H9 (cell line): ENCODE results near the gene MR1. TPM values are rescaled to one million over a fixed set of nuclear protein-coding genes. Genes with fewer than 3 reads are reported as not detected.

Experiments
- DNase-seq: peaks from one replicate; pipeline ENCODE4 v3.0.0-alpha.2; 2017
- H2AFZ ChIP-seq: one replicate; pipeline ENCODE4 v1.6.1; 2013; ENCODE audit warnings: mild to moderate bottlenecking, low read length, control low read depth, moderate library complexity
- H2AK5ac ChIP-seq: 2 replicates; pipeline ENCODE4 v1.6.1; 2013; ENCODE audit warnings: low read length, control low read depth, mixed read lengths; ENCODE audit not compliant: insufficient read length
- H2BK120ac ChIP-seq: one replicate; pipeline ENCODE4 v1.6.1; 2013; ENCODE audit warnings: low read depth, mild to moderate bottlenecking, low read length, control low read depth, inconsistent platforms; ENCODE audit not compliant: poor library complexity, severe bottlenecking
- H2BK12ac ChIP-seq: 2 replicates; pipeline ENCODE4 v1.6.1; 2013; ENCODE audit warnings: low read length, control low read depth, mixed read lengths, low read depth; ENCODE audit not compliant: insufficient read length
- H2BK15ac ChIP-seq: 2 replicates; pipeline ENCODE4 v1.6.1; 2013; ENCODE audit warnings: low read depth, low read length, control low read depth
- H2BK20ac ChIP-seq: one replicate; pipeline ENCODE4 v1.6.1; 2013; ENCODE audit warnings: low read depth, mild to moderate bottlenecking, low read length, control low read depth, inconsistent platforms; ENCODE audit not compliant: poor library complexity, severe bottlenecking
- H2BK5ac ChIP-seq: 2 replicates; pipeline ENCODE4 v1.6.1; 2013; ENCODE audit warnings: low read length, control low read depth, mixed read lengths; ENCODE audit not compliant: insufficient read length
- H3K14ac ChIP-seq: 2 replicates; pipeline ENCODE4 v1.6.1; 2013; ENCODE audit warnings: low read length, control low read depth; ENCODE audit not compliant: insufficient read depth
- H3K18ac ChIP-seq: 2 replicates; pipeline ENCODE4 v1.6.1; 2013; ENCODE audit warnings: low read depth, mild to moderate bottlenecking, mixed read lengths, low read length, control low read depth; ENCODE audit not compliant: insufficient read length
- H3K23ac ChIP-seq: 2 replicates; pipeline ENCODE4 v1.6.1; 2013; ENCODE audit warnings: low read length, control low read depth, mixed read lengths, low read depth; ENCODE audit not compliant: insufficient read length
- H3K23me2 ChIP-seq: 2 replicates; pipeline ENCODE4 v1.6.1; 2013; ENCODE audit warnings: low read depth, mild to moderate bottlenecking, mixed read lengths, low read length, control low read depth; ENCODE audit not compliant: insufficient read length, poor library complexity, severe bottlenecking
- H3K27ac ChIP-seq: 2 replicates; pipeline ENCODE4 v1.5.1; 2013; ENCODE audit warnings: low read length, control low read depth, mixed read lengths, low read depth; ENCODE audit not compliant: insufficient read length
- H3K27me3 ChIP-seq: 2 replicates; pipeline ENCODE4 v1.6.1; 2013; ENCODE audit warnings: low read length, control low read depth, inconsistent platforms; ENCODE audit not compliant: insufficient read depth
- H3K4ac ChIP-seq: 2 replicates; pipeline ENCODE4 v1.6.1; 2013; ENCODE audit warnings: low read depth, mild to moderate bottlenecking, control low read depth, inconsistent platforms, low read length, moderate library complexity
- H3K4me1 ChIP-seq: 2 replicates; pipeline ENCODE4 v1.6.1; 2013; ENCODE audit warnings: low read length, control low read depth, inconsistent platforms; ENCODE audit not compliant: insufficient read depth
- H3K4me2 ChIP-seq: 2 replicates; pipeline ENCODE4 v1.6.1; 2013; ENCODE audit warnings: low read length, control low read depth, mixed read lengths; ENCODE audit not compliant: insufficient read length, insufficient read depth
- H3K56ac ChIP-seq: 2 replicates; pipeline ENCODE4 v1.6.1; 2013; ENCODE audit warnings: low read depth, mild to moderate bottlenecking, mixed read lengths, low read length, control low read depth; ENCODE audit not compliant: insufficient read length
- H3K79me1 ChIP-seq: 2 replicates; pipeline ENCODE4 v1.6.1; 2013; ENCODE audit warnings: low read depth, mild to moderate bottlenecking, moderate library complexity, low read length, control low read depth, inconsistent platforms; ENCODE audit not compliant: insufficient read depth, poor library complexity, severe bottlenecking
- H3K79me2 ChIP-seq: 2 replicates; pipeline ENCODE4 v1.6.1; 2013; ENCODE audit warnings: low read length, control low read depth, inconsistent platforms; ENCODE audit not compliant: insufficient read depth
- H3K9ac ChIP-seq: 2 replicates; pipeline ENCODE4 v1.6.1; 2013; ENCODE audit warnings: low read length, control low read depth, mixed read lengths; ENCODE audit not compliant: insufficient read length; ENCODE audit errors: extremely low read depth
- H3K9me3 ChIP-seq: one replicate; pipeline ENCODE4 v1.6.1; 2013; ENCODE audit warnings: low read depth, low read length, inconsistent platforms; ENCODE audit not compliant: control insufficient read depth
- H3T11ph ChIP-seq: one replicate; pipeline ENCODE4 v1.6.1; 2013; ENCODE audit warnings: mild to moderate bottlenecking, low read length, control low read depth, inconsistent platforms
- H4K20me1 ChIP-seq: one replicate; pipeline ENCODE4 v1.6.1; 2013; ENCODE audit not compliant: control insufficient read depth, insufficient read length, insufficient read depth
- H4K5ac ChIP-seq: 2 replicates; pipeline ENCODE4 v1.6.1; 2013; ENCODE audit warnings: low read depth, mild to moderate bottlenecking, mixed read lengths, low read length, control low read depth; ENCODE audit not compliant: insufficient read length
- H4K8ac ChIP-seq: replicated peaks from 2 replicates; pipeline ENCODE4 v1.6.1; 2013; ENCODE audit warnings: low read length, control low read depth, mixed read lengths, low read depth; ENCODE audit not compliant: insufficient read length
- H4K91ac ChIP-seq: 2 replicates; pipeline ENCODE4 v1.6.1; 2013; ENCODE audit warnings: low read depth, mild to moderate bottlenecking, moderate library complexity, mixed read lengths, low read length, control low read depth; ENCODE audit not compliant: insufficient read length
- H3K27ac Mint-ChIP-seq, 3 experiments: 2 replicates in 2 of 3; 3 replicates in 1 of 3; pipeline ENCODE4 v1.8.0; 2020 to 2021; ENCODE audit warnings: mixed read lengths in 3 of 3, mild to moderate bottlenecking in 1 of 3, moderate library complexity in 1 of 3
- H3K27me3 Mint-ChIP-seq: 2 replicates; pipeline ENCODE4 v1.8.0; 2021; ENCODE audit warnings: low read depth, mild to moderate bottlenecking, moderate library complexity, mixed read lengths
- H3K36me3 Mint-ChIP-seq, 3 experiments: 2 replicates in 2 of 3; 3 replicates in 1 of 3; pipeline ENCODE4 v1.8.0; 2020 to 2021; ENCODE audit warnings: low read depth in 3 of 3, mixed read lengths in 3 of 3; ENCODE audit not compliant: insufficient read depth in 1 of 3
- H3K4me1 Mint-ChIP-seq, 2 experiments: 2 replicates each; pipeline ENCODE4 v1.8.0; 2020; ENCODE audit warnings: mixed read lengths in 2 of 2
- H3K4me3 Mint-ChIP-seq, 2 experiments: 2 replicates in 1 of 2; 3 replicates in 1 of 2; pipeline ENCODE4 v1.8.0; 2020 to 2021; ENCODE audit warnings: mild to moderate bottlenecking in 2 of 2, mixed read lengths in 2 of 2, moderate library complexity in 1 of 2
- H3K9me3 Mint-ChIP-seq, 2 experiments: 2 replicates in 1 of 2; 3 replicates in 1 of 2; pipeline ENCODE4 v1.8.0; 2020; ENCODE audit warnings: mild to moderate bottlenecking in 2 of 2, mixed read lengths in 2 of 2, moderate library complexity in 1 of 2
- total RNA-seq: library from RNA; stranded (reverse); gene quantifications from 2 replicates; pipeline ENCODE4 v1.2.1, GENCODE V29; 2021
- TF ChIP-seq, protein P1 (sequence below): fragments of 200-600 bp; sonication (generic); conservative IDR thresholded peaks from 3 replicates; pipeline ENCODE4 v1.8.0; 2021; ENCODE audit warnings: antibody characterized with exemption, mild to moderate bottlenecking

Gene MR1
- total RNA-seq, 1 experiment from 2014 or later, result 0.02 TPM

- Histone ChIP-seq H4K5ac (no peak overlapping the region), H3K18ac (no peak overlapping the region), H4K20me1 (no peaks in the 10 kb centered on the region), H3K56ac (no peak overlapping the region), H2BK5ac (no peak overlapping the region), H3K14ac (no peak overlapping the region), H3K9me3 (no peaks in the 10 kb centered on the region), H2BK15ac (no peak overlapping the region), H3K79me1 (no peaks in the 10 kb centered on the region), H3K27ac (no peak overlapping the region), H3K23ac (no peak overlapping the region), H2BK120ac (no peak overlapping the region), H3K23me2 (no peaks in the 10 kb centered on the region), H3K27me3 (no peaks in the 10 kb centered on the region), H2AK5ac (no peak overlapping the region), H3K4me2 (no peak overlapping the region), H3T11ph (no peak overlapping the region), H3K79me2 (no peaks in the 10 kb centered on the region), H4K8ac (no peak overlapping the region), H2BK12ac (no peak overlapping the region), H4K91ac (no peak overlapping the region), H3K9ac (no peak overlapping the region), H2AFZ (no peak overlapping the region), H3K4ac (no peak overlapping the region), H3K4me1 (no peaks in the 10 kb centered on the region; the same call in 1 of the 2 replicates), H2BK20ac (no peak overlapping the region)
- Mint-ChIP-seq H3K9me3 (no peaks in the 10 kb centered on the region; a peak in 1 of 5 replicates), H3K27me3 (no peaks in the 10 kb centered on the region; the same call in none of the 2 replicates), H3K4me1 (peaks cover 28 to 36% of the 10 kb centered on the region in 2 experiments), H3K36me3 (peaks cover 0 to 4% (median 0%) of the 10 kb centered on the region in 3 experiments; a peak in 2 of 7 replicates), H3K4me3 (no peak overlapping the region), H3K27ac (no peak overlapping the region)
- TF ChIP-seq, protein P1, sequence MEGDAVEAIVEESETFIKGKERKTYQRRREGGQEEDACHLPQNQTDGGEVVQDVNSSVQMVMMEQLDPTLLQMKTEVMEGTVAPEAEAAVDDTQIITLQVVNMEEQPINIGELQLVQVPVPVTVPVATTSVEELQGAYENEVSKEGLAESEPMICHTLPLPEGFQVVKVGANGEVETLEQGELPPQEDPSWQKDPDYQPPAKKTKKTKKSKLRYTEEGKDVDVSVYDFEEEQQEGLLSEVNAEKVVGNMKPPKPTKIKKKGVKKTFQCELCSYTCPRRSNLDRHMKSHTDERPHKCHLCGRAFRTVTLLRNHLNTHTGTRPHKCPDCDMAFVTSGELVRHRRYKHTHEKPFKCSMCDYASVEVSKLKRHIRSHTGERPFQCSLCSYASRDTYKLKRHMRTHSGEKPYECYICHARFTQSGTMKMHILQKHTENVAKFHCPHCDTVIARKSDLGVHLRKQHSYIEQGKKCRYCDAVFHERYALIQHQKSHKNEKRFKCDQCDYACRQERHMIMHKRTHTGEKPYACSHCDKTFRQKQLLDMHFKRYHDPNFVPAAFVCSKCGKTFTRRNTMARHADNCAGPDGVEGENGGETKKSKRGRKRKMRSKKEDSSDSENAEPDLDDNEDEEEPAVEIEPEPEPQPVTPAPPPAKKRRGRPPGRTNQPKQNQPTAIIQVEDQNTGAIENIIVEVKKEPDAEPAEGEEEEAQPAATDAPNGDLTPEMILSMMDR, result no peak
- DNase-seq, result no peak
These were observed 25.7 kb downstream of the MR1 start for GRCh38 chr1:181059435-181059834.
